SKM-1 (cell line): ENCODE results near the gene SEC14L1.
A peak's percentile ranks its signal among the peaks of the same experiment; 100 is the strongest.
"Not testable (repeated sequence)": the region's sequence is repeated elsewhere in the genome, so short reads cannot be mapped to it uniquely, and the experiment has no call there.

Experiments used
- DNase-seq: peaks from one replicate; lab custom pipeline; 2025; ENCODE audit not compliant: unreplicated experiment; lab: John Stamatoyannopoulos, UW

SEC14L1 gene

GRCh38 chr17:77140878-77141767, at the start of gene SEC14L1:
TSS of gene SEC14L1 (plus strand) at chr17:77140969. CDS start at chr17:77143597, 2,628 bp downstream.
- DNase-seq = no peak

DNA sequence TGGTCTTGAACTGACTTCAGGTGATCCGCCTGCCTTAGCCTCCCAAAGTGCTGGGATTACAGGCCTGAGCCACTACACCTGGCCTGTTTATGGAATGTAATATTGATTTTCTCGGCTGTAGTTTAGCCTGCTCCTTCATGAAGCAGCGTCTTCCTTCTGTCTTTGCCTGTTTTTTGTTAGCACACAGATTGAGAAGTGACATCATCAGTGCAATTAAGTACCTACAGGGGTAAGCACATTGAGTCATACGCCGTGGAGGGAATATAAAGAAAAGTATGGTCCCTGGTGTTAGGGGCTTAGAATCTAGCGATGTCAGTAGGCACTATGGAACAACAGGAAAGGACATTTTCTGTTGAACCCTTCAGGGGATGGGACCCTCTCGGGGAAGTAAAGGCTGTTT, 48.7 kb upstream of the SEC14L1 start:
- no peak for DNase-seq

GRCh38 chr17:77095461-77095860, 45.3 kb upstream of the SEC14L1 start:
- no peak for DNase-seq

GRCh38 chr17:77096570-77097214, 44.1 kb upstream of the SEC14L1 start:
- no peak for DNase-seq

GRCh38 chr17:77097631-77098180, 43.1 kb upstream of the SEC14L1 start:
- no peak for DNase-seq

GRCh38 chr17:77098884-77099545, 41.8 kb upstream of the SEC14L1 start:
- peak; percentile 57 for DNase-seq

DNA sequence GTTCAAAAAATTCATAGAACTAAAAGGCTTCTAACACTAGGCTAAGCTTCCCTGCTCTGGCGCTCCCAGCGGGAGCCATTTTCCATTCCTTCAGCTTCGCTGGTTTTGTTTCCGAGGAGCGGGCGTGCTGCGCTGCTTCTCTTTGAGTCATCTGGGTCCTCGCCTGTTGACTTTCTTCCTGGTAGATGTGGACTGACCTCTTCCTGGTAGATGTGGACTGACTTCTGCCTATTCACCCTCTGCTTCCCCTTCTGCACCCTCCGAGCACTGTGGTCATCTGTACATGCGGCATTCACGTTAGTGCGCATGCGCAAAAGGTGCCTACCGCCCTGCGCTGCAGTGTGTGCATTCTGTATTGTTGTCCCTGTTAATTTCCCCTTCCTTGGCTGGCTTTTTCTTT, 40.8 kb upstream of the SEC14L1 start:
- no peak for DNase-seq

DNA sequence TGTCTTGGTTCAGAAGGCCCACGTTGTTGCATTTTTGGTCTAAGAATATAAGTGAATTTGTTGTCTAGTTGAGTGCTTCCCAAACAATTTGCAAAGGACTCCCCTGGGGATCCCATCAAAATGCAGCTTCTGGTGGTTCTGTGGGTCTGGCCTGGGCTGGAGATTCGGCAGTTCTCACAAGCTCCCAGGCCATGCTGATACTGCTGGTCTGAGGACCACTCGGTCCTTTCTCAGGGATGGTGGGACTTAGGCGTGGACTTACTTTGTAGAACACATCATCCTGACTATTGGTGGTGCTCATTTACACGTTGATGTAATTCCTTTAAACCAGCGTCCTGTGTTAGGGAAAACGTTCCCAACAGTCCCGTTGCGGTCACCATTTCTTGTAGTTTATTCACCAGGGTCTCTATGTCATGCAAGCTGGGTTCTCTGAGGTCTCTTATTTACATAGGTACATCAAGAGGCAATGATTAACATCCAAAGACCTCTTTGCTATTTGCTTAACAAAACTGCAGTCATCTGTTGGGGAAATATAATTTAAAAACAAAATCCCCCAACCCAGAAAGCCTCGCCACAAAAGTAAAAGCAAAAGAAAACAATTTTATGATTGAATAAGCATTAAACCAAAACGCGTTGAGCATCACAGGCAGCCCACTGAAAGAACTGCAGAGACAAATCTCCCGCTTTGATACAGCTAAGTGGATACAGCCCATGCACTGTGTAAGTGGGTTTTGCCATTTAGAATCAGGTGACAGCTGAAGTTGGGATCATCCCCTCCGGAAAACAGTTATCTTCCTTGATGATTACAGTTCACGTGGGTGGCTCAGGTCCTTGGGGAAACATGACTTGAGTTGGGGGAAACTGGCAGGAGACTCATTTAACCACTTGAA, 39.0 kb upstream of the SEC14L1 start:
- no peak for DNase-seq

DNA sequence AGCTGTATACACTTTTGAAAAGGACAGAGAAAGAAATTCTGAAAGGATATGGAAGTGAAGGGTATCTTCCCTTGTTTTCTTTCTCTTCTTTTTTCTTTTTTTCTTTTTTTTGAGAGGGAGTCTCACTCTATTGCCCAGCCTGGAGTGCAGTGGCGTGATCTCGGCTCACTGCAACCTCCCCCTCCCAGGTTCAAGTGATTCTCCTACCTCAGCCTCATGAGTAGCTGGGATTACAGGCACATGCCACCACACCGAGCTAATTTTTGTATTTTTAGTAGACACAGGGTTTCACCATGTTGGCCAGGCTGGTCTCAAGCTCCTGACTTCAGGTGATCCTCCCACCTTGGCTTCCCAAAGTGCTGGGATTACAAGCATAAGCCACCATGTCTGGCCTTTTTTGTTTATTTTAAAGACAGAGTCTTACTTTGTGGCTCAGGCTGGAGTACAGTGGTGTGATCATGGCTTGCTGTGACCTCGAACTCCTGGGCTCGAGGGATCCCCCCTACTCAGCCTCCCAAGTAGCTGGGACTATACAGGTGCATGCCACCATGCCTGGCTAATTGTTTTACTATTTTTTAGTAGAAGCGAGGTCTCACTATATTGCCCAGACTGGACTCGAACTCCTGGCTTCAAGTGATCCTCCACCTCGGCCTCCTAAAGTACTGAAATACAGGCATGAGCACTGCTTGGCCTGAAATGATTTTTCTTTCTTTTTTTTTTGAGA, 38.2 kb upstream of the SEC14L1 start:
- DNase-seq = not testable (repeated sequence)

DNA sequence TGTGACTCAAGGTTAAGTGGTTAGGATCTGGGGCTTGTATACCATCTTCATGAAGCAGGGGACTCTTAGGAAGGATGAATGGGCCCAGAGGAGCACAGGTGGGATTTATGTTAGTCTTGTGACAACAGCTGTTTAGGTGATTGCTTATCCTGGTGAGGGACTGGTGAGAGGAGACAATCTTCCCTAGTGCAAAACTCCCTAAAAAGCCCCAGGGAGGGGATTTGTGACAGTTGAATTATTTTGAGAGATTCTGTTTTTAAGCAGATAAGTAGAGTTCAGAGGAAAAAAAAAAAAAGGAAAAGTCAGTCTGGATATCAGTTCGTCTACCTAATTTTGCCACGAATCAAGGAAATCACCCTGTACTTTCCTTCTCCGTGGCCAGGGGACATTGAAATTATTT, 35.1 kb upstream of the SEC14L1 start:
- no peak for DNase-seq

GRCh38 chr17:77106874-77107358, 33.9 kb upstream of the SEC14L1 start:
- no peak for DNase-seq

DNA sequence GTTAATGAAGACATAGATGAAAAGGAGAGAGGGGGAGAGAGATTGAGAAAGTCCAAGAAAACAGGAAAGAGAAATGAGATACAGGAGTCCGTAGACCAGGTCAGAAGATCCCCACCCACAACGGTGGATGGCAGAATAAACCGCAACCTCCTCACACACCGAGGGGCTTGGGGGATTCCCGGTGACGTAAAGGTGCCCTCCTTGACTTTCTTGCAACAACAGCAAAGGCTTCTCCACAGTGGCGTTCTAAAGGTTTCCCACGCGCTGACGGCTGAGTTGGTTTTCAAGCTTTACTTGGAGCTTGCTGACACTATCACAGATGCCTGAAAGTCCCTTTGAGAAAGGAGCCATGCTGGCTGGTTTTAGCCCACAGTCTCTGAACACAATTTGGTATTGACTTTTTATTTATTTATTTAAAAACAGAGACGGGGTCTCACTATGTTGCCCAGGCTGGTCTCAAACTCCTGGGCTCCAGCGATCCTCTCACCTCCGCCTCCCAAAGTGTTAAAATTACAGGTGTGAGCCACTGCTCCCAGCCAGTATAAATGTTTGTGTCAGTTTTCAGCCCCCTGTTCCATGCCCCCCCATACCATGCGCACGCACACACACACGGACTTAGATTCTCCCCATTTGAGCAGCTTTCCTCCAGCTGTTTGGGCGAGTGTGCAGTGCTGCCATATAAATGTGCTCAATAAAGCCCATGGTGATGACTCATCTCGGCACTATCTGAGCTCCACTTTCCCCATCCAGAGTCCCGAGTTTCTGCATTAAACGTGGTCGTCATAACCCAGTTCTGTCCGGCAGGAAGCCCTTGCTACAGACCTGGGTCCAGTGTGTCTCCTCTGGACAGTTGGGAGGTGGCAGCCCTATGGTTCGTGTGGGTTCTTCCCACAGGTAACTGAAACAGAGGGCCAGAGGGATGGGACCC, 33.0 kb upstream of the SEC14L1 start:
- DNase-seq = no peak

DNA sequence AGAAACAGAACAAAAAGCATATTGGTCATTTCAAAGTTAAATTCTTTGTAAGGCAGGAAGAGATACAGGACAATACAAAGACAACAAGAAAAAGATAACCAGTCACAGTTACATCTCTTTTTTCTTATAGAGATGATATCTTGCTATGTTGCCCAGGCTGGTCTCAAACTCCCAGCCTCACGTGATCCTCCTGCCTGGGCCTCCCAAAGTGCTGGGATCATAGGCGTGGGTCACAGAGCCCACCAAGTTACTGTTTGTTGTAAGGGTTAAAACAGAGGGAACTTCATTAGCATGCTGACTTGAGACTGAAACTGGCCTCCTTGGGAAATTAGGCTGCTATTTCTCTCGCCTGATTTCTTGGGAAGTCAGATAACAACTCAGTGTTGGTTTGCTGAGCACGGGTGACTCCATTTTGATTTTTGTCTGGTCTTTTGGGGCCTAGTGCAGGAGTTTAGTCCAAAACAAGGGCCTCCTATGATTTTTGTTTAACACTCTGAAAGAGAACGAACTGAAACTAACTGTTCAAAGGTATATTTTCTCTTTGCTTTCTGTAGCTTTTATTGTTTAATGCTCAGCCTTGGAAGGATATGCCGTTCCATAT, 31.5 kb upstream of the SEC14L1 start:
- DNase-seq = no peak

DNA sequence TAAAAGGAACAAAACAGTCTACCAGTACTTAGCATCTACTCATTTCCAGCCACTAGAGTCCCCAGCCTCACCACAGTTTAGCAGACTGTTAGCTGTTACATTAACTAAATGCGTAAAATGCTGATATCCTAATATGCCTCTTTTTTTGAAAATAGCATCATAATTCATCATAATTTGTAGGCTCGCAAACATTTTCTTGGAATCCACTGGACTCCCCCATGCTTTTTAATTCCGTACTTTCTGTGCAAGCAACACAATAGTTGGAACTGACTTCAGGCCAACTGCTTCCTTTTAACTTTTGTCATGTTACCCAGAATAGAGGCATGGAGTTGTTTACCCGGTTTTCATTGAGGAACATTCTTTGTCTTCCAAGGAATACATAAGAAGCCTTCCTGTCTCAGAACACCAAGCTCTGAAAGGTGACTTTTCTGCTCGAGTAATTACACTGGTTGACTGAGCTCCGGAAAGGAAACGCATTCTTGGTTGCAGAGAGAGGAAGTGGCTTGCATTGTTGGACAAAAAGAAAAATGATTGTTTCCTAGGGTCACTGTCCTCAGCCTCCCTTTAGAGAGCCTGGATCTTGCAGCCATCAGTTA, 30.9 kb upstream of the SEC14L1 start:
- no peak for DNase-seq

- not testable (repeated sequence) for DNase-seq
These were observed 29.4 kb upstream of the SEC14L1 start for GRCh38 chr17:77111165-77111933.

- no peak for DNase-seq
These were observed 28.9 kb upstream of the SEC14L1 start for GRCh38 chr17:77111934-77112296.

- no peak for DNase-seq
These were observed 25.3 kb upstream of the SEC14L1 start for GRCh38 chr17:77115510-77115909.
